Mammary microvascular endothelial cell (primary cell): ENCODE results near the gene PAK2. TPM values are rescaled to one million over a fixed set of nuclear protein-coding genes. Genes with fewer than 3 reads are reported as not detected.

Source experiments
- total RNA-seq: library from RNA; depleted of rRNA; stranded (reverse); fragments of >200 nt; gene quantifications from 2 replicates; pipeline ENCODE4 v1.2.3, GENCODE V29; 2015

Gene PAK2
- total RNA-seq, result 36.1 and 38.6 TPM in 2 replicates

GRCh38 chr3:196739671-196740480 is at the start of gene PAK2:
PAK2 (plus strand) TSS chr3:196739857; CDS start chr3:196782647, 42,790 bp downstream.

GRCh38 chr3:196711838-196712513 is 27.7 kb upstream of the PAK2 start, which contains the start of the genes CEP19 and PIGX:
CEP19 (minus strand) TSS chr3:196712250; CDS start chr3:196708657, 3,593 bp downstream.
PIGX (plus strand) TSS chr3:196712377.

GRCh38 chr3:196867507-196868296 is 128.0 kb downstream of the PAK2 start, which contains the start of gene SENP5:
SENP5 (plus strand) TSS chr3:196867920; CDS start chr3:196885182, 17,262 bp downstream.

Other genes starting within 250 kb of the PAK2 start
- gene RNF168, start 236.1 kb upstream of the PAK2 start, total RNA-seq, result 14.4 and 15.8 TPM in 2 replicates
- gene SMCO1, start 224.5 kb upstream of the PAK2 start, total RNA-seq, result not detected in 2 replicates
- gene WDR53, start 171.3 kb upstream of the PAK2 start, total RNA-seq, result 3.1 and 5.7 TPM in 2 replicates
- gene FBXO45, start 171.2 kb upstream of the PAK2 start, total RNA-seq, result 11.1 and 11.9 TPM in 2 replicates
- gene NRROS, start 100.2 kb upstream of the PAK2 start, total RNA-seq, result 8.3 and 10.2 TPM in 2 replicates
- gene CEP19, start 27.6 kb upstream of the PAK2 start, total RNA-seq, result 0.98 and 1.7 TPM in 2 replicates
- 10.8 and 21.2 TPM in 2 replicates for gene PIGX, start 27.5 kb upstream of the PAK2 start, total RNA-seq
- 20.1 and 21.1 TPM in 2 replicates for gene SENP5, start 128.1 kb downstream of the PAK2 start, total RNA-seq
- 46.0 and 46.5 TPM in 2 replicates for gene NCBP2, start 202.7 kb downstream of the PAK2 start, total RNA-seq
- gene PIGZ, start 229.0 kb downstream of the PAK2 start, total RNA-seq, result 2.5 and 4.6 TPM in 2 replicates